Mucosa of descending colon (tissue), 3 donors: Measurements from ENCODE around the gene SHISA7. TPM values are rescaled to one million over a fixed set of nuclear protein-coding genes. Genes with fewer than 3 reads are reported as not detected.

ENCODE experiments used
- ATAC-seq: fragments of 200-7000 bp; cut with Tn5 transposase; one replicate; pipeline ENCODE4 v1.9.1; 2020; ENCODE audit warnings: mild to moderate bottlenecking, moderate library complexity
- DNase-seq, 3 donors: peaks; one replicate each; pipeline ENCODE4 v3.0.0-alpha.2; 2020
- H3K36me3 ChIP-seq: fragments of 200-600 bp; one replicate; pipeline ENCODE4 v1.8.0; 2021; ENCODE audit warnings: low read depth, mild to moderate bottlenecking
- H3K4me1 ChIP-seq: fragments of 200-600 bp; one replicate; pipeline ENCODE4 v1.8.0; 2021; ENCODE audit warnings: low read depth, mild to moderate bottlenecking
- H3K4me3 ChIP-seq: fragments of 200-600 bp; one replicate; pipeline ENCODE4 v1.8.0; 2021; ENCODE audit warnings: mild to moderate bottlenecking
- H3K9me3 ChIP-seq: fragments of 200-600 bp; one replicate; pipeline ENCODE4 v1.8.0; 2021; ENCODE audit warnings: mild to moderate bottlenecking
- CTCF ChIP-seq: fragments of 200-600 bp; IDR thresholded peaks from one replicate; pipeline ENCODE4 v1.8.0; 2022; ENCODE audit warnings: antibody characterized with exemption, mild to moderate bottlenecking
- intact Hi-C, 2 donors: fragments of 100-400 bp; cut with DNase I in 1 of 2; cut with micrococcal nuclease in 1 of 2; formaldehyde crosslinking; loops; one replicate each; pipeline versions ENCODE4 v1.11.0 to v1.11.1; 2022; cut with DNase I, micrococcal nuclease
- total RNA-seq, 3 donors: library from RNA; stranded (reverse); fragmentation: NEBNext Ultra II Directional in 2 of 3; extraction: Animal tissue kit (Norgen Biotek cat#: 25700) in 2 of 3; gene quantifications; one replicate each; pipeline versions ENCODE4 v1.2.1 to v1.2.4, GENCODE V29; 2021 to 2023
- donor health status: DM: no; HTN: no; CAD: no; lungs with moderate emphysema.
- donor health status: DM: no; HTN: no; CAD: no.
- donor health status: DM: no; HTN: yes; CAD: no.

SHISA7 gene
- total RNA-seq, 3 donors from 2014 or later, result 0.35 TPM; not detected in 2

GRCh38 chr19:55441692-55442321 lies 1.3 kb downstream of the SHISA7 start:
- ATAC-seq (peak; percentile 60), DNase-seq (peak in 1 of 3 donors; percentile 56)
- no peaks in the 10 kb centered on the region for H3K9me3 ChIP-seq
- intact Hi-C loops, result no loop called here
- no peaks in the 10 kb centered on the region for H3K36me3 ChIP-seq
- H3K4me1 ChIP-seq, result peaks cover 6% of the 10 kb centered on the region
- no peak overlapping the region for H3K4me3 ChIP-seq
- no peak for TF ChIP-seq CTCF

- intact Hi-C loops, result no loop called here
- Histone ChIP-seq H3K4me3 (no peak overlapping the region), H3K36me3 (no peaks in the 10 kb centered on the region), H3K4me1 (peaks cover 6% of the 10 kb centered on the region), H3K9me3 (no peaks in the 10 kb centered on the region)
- ATAC-seq (no peak), DNase-seq (no peak)
- TF ChIP-seq CTCF, result no peak
Measured at GRCh38 chr19:55441319-55441691, 1.8 kb downstream of the SHISA7 start.

- DNase-seq, result no peak
- intact Hi-C loops, result no loop called here
- H3K9me3 ChIP-seq, result no peaks in the 10 kb centered on the region
- no peak for ATAC-seq
- peaks cover 6% of the 10 kb centered on the region for H3K4me1 ChIP-seq
- H3K4me3 ChIP-seq, result no peak overlapping the region
- H3K36me3 ChIP-seq, result no peaks in the 10 kb centered on the region
- TF ChIP-seq CTCF, result no peak
Measured at GRCh38 chr19:55440411-55441105, 2.5 kb downstream of the SHISA7 start.

- Histone ChIP-seq H3K4me1 (peaks cover 6% of the 10 kb centered on the region), H3K4me3 (no peak overlapping the region), H3K9me3 (no peaks in the 10 kb centered on the region), H3K36me3 (no peaks in the 10 kb centered on the region)
- ATAC-seq, result no peak
- no peak for DNase-seq
- intact Hi-C loops, result no loop called here
- no peak for TF ChIP-seq CTCF
Measured at GRCh38 chr19:55439052-55439451, 4.0 kb downstream of the SHISA7 start.

- DNase-seq (peak in 2 of 3 donors; percentile 67 to 74), ATAC-seq (peak; percentile 76)
- intact Hi-C loops, result no loop called here
Measured at GRCh38 chr19:55437410-55437809, 5.7 kb downstream of the SHISA7 start.

More at GRCh38 chr19:55437410-55437809, 5.7 kb downstream of the SHISA7 start:
- Histone ChIP-seq H3K4me3 (no peak overlapping the region), H3K36me3 (no peaks in the 10 kb centered on the region), H3K9me3 (no peaks in the 10 kb centered on the region), H3K4me1 (peaks cover 6% of the 10 kb centered on the region)
- no peak for TF ChIP-seq CTCF
